Fibroblast of mammary gland (primary cell): ENCODE results near the gene ROBO2.

ENCODE experiments used
- DNase-seq: peaks from one replicate; pipeline ENCODE4 v3.0.0-alpha.2; 2010; ENCODE audit warnings: low read depth
- H3K4me3 ChIP-seq: 2 replicates; pipeline ENCODE4 v1.5.1; 2011; ENCODE audit warnings: low read depth, mild to moderate bottlenecking, low read length, moderate library complexity; ENCODE audit not compliant: control insufficient read depth
- CTCF ChIP-seq: conservative IDR thresholded peaks from 2 replicates; pipeline ENCODE4 v1.5.1; 2011; ENCODE audit warnings: low read depth, low read length, inconsistent platforms; ENCODE audit not compliant: control insufficient read depth, insufficient read depth

The ROBO2 gene

GRCh38 chr3:77303955-77304699 lies 264.2 kb downstream of the ROBO2 start:
- no peak for DNase-seq
- no peak for TF ChIP-seq CTCF
- no peak overlapping the region for H3K4me3 ChIP-seq

GRCh38 chr3:77304700-77305021 lies 264.8 kb downstream of the ROBO2 start:
- DNase-seq = no peak
- no peak overlapping the region for H3K4me3 ChIP-seq
- no peak for TF ChIP-seq CTCF

GRCh38 chr3:77309460-77309859 lies 269.6 kb downstream of the ROBO2 start:
- no peak for TF ChIP-seq CTCF

GRCh38 chr3:77313843-77314242 lies 273.9 kb downstream of the ROBO2 start:
- H3K4me3 ChIP-seq = no peak overlapping the region
- DNase-seq = no peak
- no peak for TF ChIP-seq CTCF

More at GRCh38 chr3:77309460-77309859, 269.6 kb downstream of the ROBO2 start:
- no peak overlapping the region for H3K4me3 ChIP-seq
- no peak for DNase-seq

- H3K4me3 ChIP-seq = no peak overlapping the region
- DNase-seq = no peak
- peak; percentile 29 for TF ChIP-seq CTCF
These were observed 279.8 kb downstream of the ROBO2 start for GRCh38 chr3:77319711-77320110.

- H3K4me3 ChIP-seq = no peak overlapping the region
- peak; percentile 48 for DNase-seq
- peak; percentile 64 for TF ChIP-seq CTCF
These were observed 280.6 kb downstream of the ROBO2 start for GRCh38 chr3:77320514-77320913.

GRCh38 chr3:77321646-77322045 lies 281.7 kb downstream of the ROBO2 start:
- no peak overlapping the region for H3K4me3 ChIP-seq
- no peak for DNase-seq
- no peak for TF ChIP-seq CTCF
